Activated CD8-positive, alpha-beta memory T cell treated with anti-CD3 and anti-CD28 coated beads, Interleukin-2, amount 50 U/mL, for 1 hour (primary cell): Measurements from ENCODE around the gene PDLIM5.
"Not testable (repeated sequence)": the region's sequence is repeated elsewhere in the genome, so short reads cannot be mapped to it uniquely, and the experiment has no call there.

Source experiments
- DNase-seq: peaks from one replicate; pipeline ENCODE4 v3.0.0-alpha.2; 2020; ENCODE audit errors: extremely low read depth

Gene PDLIM5

GRCh38 chr4:94595880-94596483, 144.2 kb downstream of the PDLIM5 start:
- no peak for DNase-seq

- no peak for DNase-seq
Measured at GRCh38 chr4:94598758-94599157, 147.0 kb downstream of the PDLIM5 start.

GRCh38 chr4:94603170-94603747, 151.5 kb downstream of the PDLIM5 start:
- DNase-seq: no peak

GRCh38 chr4:94605241-94605805, 153.6 kb downstream of the PDLIM5 start:
- DNase-seq: no peak

GRCh38 chr4:94610145-94610544, 158.4 kb downstream of the PDLIM5 start:
- DNase-seq: no peak

- DNase-seq: no peak
Measured at GRCh38 chr4:94613248-94613647, 161.5 kb downstream of the PDLIM5 start.

- DNase-seq: no peak
Measured at GRCh38 chr4:94615451-94615850, 163.7 kb downstream of the PDLIM5 start.

GRCh38 chr4:94621491-94622080, 169.8 kb downstream of the PDLIM5 start:
- DNase-seq: no peak

- DNase-seq: no peak
Measured at GRCh38 chr4:94623126-94623911, 171.6 kb downstream of the PDLIM5 start.

- DNase-seq: no peak
Measured at GRCh38 chr4:94626942-94627341, 175.2 kb downstream of the PDLIM5 start.

GRCh38 chr4:94629058-94629457, 177.3 kb downstream of the PDLIM5 start:
- DNase-seq: not testable (repeated sequence)

- DNase-seq: no peak
Measured at GRCh38 chr4:94629837-94630236, 178.1 kb downstream of the PDLIM5 start.

- no peak for DNase-seq
Measured at GRCh38 chr4:94634271-94634670, 182.5 kb downstream of the PDLIM5 start.

GRCh38 chr4:94635177-94635576, 183.4 kb downstream of the PDLIM5 start:
- DNase-seq: no peak

- DNase-seq: no peak
Measured at GRCh38 chr4:94636004-94636403, 184.3 kb downstream of the PDLIM5 start.

GRCh38 chr4:94639298-94639697, 187.6 kb downstream of the PDLIM5 start:
- no peak for DNase-seq

- DNase-seq: no peak
Measured at GRCh38 chr4:94640151-94640550, 188.4 kb downstream of the PDLIM5 start.

GRCh38 chr4:94641702-94642560, 190.2 kb downstream of the PDLIM5 start:
- no peak for DNase-seq

GRCh38 chr4:94642561-94642866, 190.8 kb downstream of the PDLIM5 start:
- DNase-seq: no peak

- no peak for DNase-seq
Measured at GRCh38 chr4:94648699-94649098, 197.0 kb downstream of the PDLIM5 start.

- no peak for DNase-seq
Measured at GRCh38 chr4:94649381-94650133, 197.8 kb downstream of the PDLIM5 start.
